Activated CD8-positive, alpha-beta T cell treated with anti-CD3 and anti-CD28 coated beads for 36 hours (primary cell): Measurements from ENCODE around the gene MRTFB. TPM values are rescaled to one million over a fixed set of nuclear protein-coding genes. Genes with fewer than 3 reads are reported as not detected.
"Not testable (repeated sequence)": the region's sequence is repeated elsewhere in the genome, so short reads cannot be mapped to it uniquely, and the experiment has no call there.

Experiments used
- ATAC-seq: fragments of 200-7000 bp; cut with Tn5 transposase; one replicate; pipeline ENCODE4 v1.10.0; 2021; ENCODE audit warnings: mild to moderate bottlenecking, moderate library complexity
- CTCF ChIA-PET: fragments of 350-600 bp; sonication (Branson Sonifier 250); formaldehyde crosslinking; loops from one replicate; lab custom pipeline; 2021; ENCODE audit warnings: antibody characterized with exemption; lab: Charles Lee
- POLR2A ChIA-PET: fragments of 350-600 bp; sonication (Branson Sonifier 250); formaldehyde crosslinking; loops from one replicate; lab custom pipeline; 2021; ENCODE audit warnings: antibody characterized with exemption; lab: Charles Lee
- DNase-seq: peaks from one replicate; pipeline ENCODE4 v3.0.0-alpha.2; 2020
- H3K27ac Mint-ChIP-seq: one replicate; pipeline ENCODE4 v1.8.0; 2021; ENCODE audit warnings: mild to moderate bottlenecking, mixed read lengths
- H3K27me3 Mint-ChIP-seq: one replicate; pipeline ENCODE4 v1.8.0; 2021; ENCODE audit warnings: mixed read lengths
- H3K36me3 Mint-ChIP-seq: one replicate; pipeline ENCODE4 v1.8.0; 2021; ENCODE audit warnings: low read depth, mixed read lengths
- H3K4me1 Mint-ChIP-seq: one replicate; pipeline ENCODE4 v1.8.0; 2021; ENCODE audit warnings: low read depth, mixed read lengths
- H3K4me3 Mint-ChIP-seq: one replicate; pipeline ENCODE4 v1.8.0; 2021; ENCODE audit warnings: mild to moderate bottlenecking, moderate library complexity, mixed read lengths
- H3K9me3 Mint-ChIP-seq: one replicate; pipeline ENCODE4 v1.8.0; 2021; ENCODE audit warnings: mixed read lengths
- CTCF ChIP-seq: fragments of 200-600 bp; IDR thresholded peaks from one replicate; pipeline ENCODE4 v1.8.0; 2022; ENCODE audit warnings: antibody characterized with exemption, mild to moderate bottlenecking
- intact Hi-C: fragments of 100-400 bp; cut with micrococcal nuclease; formaldehyde crosslinking; loops from one replicate; pipeline ENCODE4 v1.10.0; 2022
- total RNA-seq, 2 experiments: library from RNA; stranded (reverse); gene quantifications; one replicate each; pipeline ENCODE4 v1.2.3, GENCODE V29; 2021

MRTFB gene
- 10 to 100 TPM; 10.3 to 12.0 TPM for total RNA-seq

GRCh38 chr16:14070877-14071575 is at the start of gene MRTFB:
Gene MRTFB (plus strand): TSS chr16:14071319. CDS start chr16:14140607, 69,288 bp downstream.
- TF ChIP-seq CTCF: no peak
- H3K4me1 Mint-ChIP-seq: peaks cover 14% of the 10 kb centered on the region
- H3K9me3 Mint-ChIP-seq: no peaks in the 10 kb centered on the region
- ATAC-seq (peak; percentile 94), DNase-seq (peak; percentile 80)
- intact Hi-C loops: no loop called here
- H3K27me3 Mint-ChIP-seq: peaks cover 5% of the 10 kb centered on the region
- ChIA-PET CTCF (interaction anchor here (1.2 kb wide), 1 partner anchor 99 kb away, joined by 3 read pairs; no protein-coding TSS in a partner anchor), POLR2A (no interaction called here)
- H3K4me3 Mint-ChIP-seq: peak within 1 kb of the TSS; percentile 82
- H3K27ac Mint-ChIP-seq: peak within 1 kb of the TSS; percentile 83
- H3K36me3 Mint-ChIP-seq: no peaks in the 10 kb centered on the region

- CTCF ChIA-PET: interaction anchor here (1.8 kb wide), 1 partner anchor 104 kb away, joined by 6 read pairs; the partner anchor contains the start of gene ERCC4
- H3K27ac Mint-ChIP-seq, H3K4me1 Mint-ChIP-seq, H3K36me3 Mint-ChIP-seq, H3K9me3 Mint-ChIP-seq, intact Hi-C loops, ATAC-seq, H3K27me3 Mint-ChIP-seq, DNase-seq, H3K4me3 Mint-ChIP-seq: not testable (repeated sequence)
- POLR2A ChIA-PET: interaction anchor here (0.6 kb wide), 1 partner anchor 17 kb away, joined by 3 read pairs; no protein-coding TSS in a partner anchor
Measured at GRCh38 chr16:14023526-14023925, 47.6 kb upstream of the MRTFB start.

GRCh38 chr16:14024283-14024682 is 46.8 kb upstream of the MRTFB start:
- Mint-ChIP-seq H3K4me3 (no peak overlapping the region), H3K9me3 (peaks cover 2% of the 10 kb centered on the region), H3K36me3 (no peaks in the 10 kb centered on the region), H3K27me3 (peaks cover 7% of the 10 kb centered on the region), H3K27ac (no peak overlapping the region), H3K4me1 (no peaks in the 10 kb centered on the region)
- DNase-seq (no peak), ATAC-seq (no peak)
- ChIA-PET POLR2A (no interaction called here), CTCF (interaction anchor here (1.6 to 1.8 kb wide), 2 partner anchors 19 to 105 kb away, joined by 3 to 6 read pairs; partner anchors contain the start of gene ERCC4)
- intact Hi-C loops: no loop called here
- no peak for TF ChIP-seq CTCF

- POLR2A ChIA-PET: no interaction called here
- peaks cover 2% of the 10 kb centered on the region for H3K9me3 Mint-ChIP-seq
- no peak for ATAC-seq
- no peaks in the 10 kb centered on the region for H3K36me3 Mint-ChIP-seq
- peaks cover 7% of the 10 kb centered on the region for H3K27me3 Mint-ChIP-seq
- no peak overlapping the region for H3K27ac Mint-ChIP-seq
- intact Hi-C loops: no loop called here
- CTCF ChIA-PET: no interaction called here
- no peak for TF ChIP-seq CTCF
- H3K4me3 Mint-ChIP-seq: no peak overlapping the region
- H3K4me1 Mint-ChIP-seq: no peaks in the 10 kb centered on the region
- no peak for DNase-seq
Measured at GRCh38 chr16:14026572-14027285, 44.4 kb upstream of the MRTFB start.

- Mint-ChIP-seq H3K36me3 (no peaks in the 10 kb centered on the region), H3K27ac (no peak overlapping the region), H3K4me3 (no peak overlapping the region), H3K27me3 (peaks cover 7% of the 10 kb centered on the region), H3K4me1 (no peaks in the 10 kb centered on the region), H3K9me3 (peaks cover 2% of the 10 kb centered on the region)
- ChIA-PET CTCF (no interaction called here), POLR2A (no interaction called here)
- intact Hi-C loops: no loop called here
- DNase-seq (no peak), ATAC-seq (no peak)
- TF ChIP-seq CTCF: no peak
Measured at GRCh38 chr16:14028202-14028601, 42.9 kb upstream of the MRTFB start.
